Body of pancreas (tissue), 4 donors: Measurements from ENCODE around the gene PEPD. TPM values are rescaled to one million over a fixed set of nuclear protein-coding genes. Genes with fewer than 3 reads are reported as not detected.
A peak's percentile ranks its signal among the peaks of the same experiment; 100 is the strongest.

Experiments
- ATAC-seq: fragments of 150-250 bp; one replicate; pipeline ENCODE4 v1.9.1; 2016
- DNase-seq, 4 donors: peaks; one replicate each; pipeline ENCODE4 v3.0.0-alpha.2; 2019
- H3K27ac ChIP-seq, 4 donors: fragments of 200-600 bp; sonication (generic); 1 replicate in 3 of 4; 2 replicates in 1 of 4; pipeline versions ENCODE4 v1.5.1 to v1.6.1; 2016 to 2019; ENCODE audit warnings: mild to moderate bottlenecking in 1 of 4, mixed read lengths in 1 of 4, moderate library complexity in 1 of 4
- H3K27me3 ChIP-seq, 2 donors: fragments of 200-600 bp; sonication (generic); one replicate each; pipeline ENCODE4 v1.6.0; 2016; ENCODE audit warnings: mild to moderate bottlenecking in 1 of 2
- H3K36me3 ChIP-seq, 2 donors: fragments of 200-600 bp; sonication (generic); replicated peaks in 1 of 2; 2 replicates each; pipeline ENCODE4 v1.5.1; 2016; ENCODE audit warnings: low read depth in 2 of 2; ENCODE audit not compliant: insufficient read depth in 1 of 2
- H3K4me1 ChIP-seq: fragments of 200-600 bp; sonication (generic); one replicate; pipeline ENCODE4 v1.6.0; 2016
- H3K4me3 ChIP-seq, 2 donors: fragments of 200-600 bp; sonication (generic); 1 replicate in 1 of 2; 2 replicates in 1 of 2; pipeline ENCODE4 v1.5.1; 2016 to 2019
- H3K9me3 ChIP-seq, 3 donors: fragments of 200-600 bp; sonication (generic); 1 replicate in 2 of 3; 2 replicates in 1 of 3; pipeline ENCODE4 v1.5.1; 2016
- POLR2A ChIP-seq, 3 donors: fragments of 450-650 bp; IDR thresholded peaks; one replicate each; pipeline ENCODE4 v1.6.1; 2016; ENCODE audit warnings: antibody characterized with exemption in 3 of 3, mild to moderate bottlenecking in 2 of 3
- WGBS, 2 donors: methylation state at CpG; one replicate each; pipeline ENCODE4 v1.1.5; 2017; 5-methylcytosine and 5-hydroxymethylcytosine counted together
- intact Hi-C: fragments of 100-400 bp; cut with DNase I; formaldehyde crosslinking; loops from one replicate; pipeline ENCODE4 v1.15.1; 2023
- total RNA-seq, 2 donors: library from RNA; depleted of rRNA; stranded (reverse); fragments of >200 nt; gene quantifications; one replicate each; pipeline ENCODE4 v1.1.0, GENCODE V29; 2016
- TF ChIP-seq, protein P1 (sequence below), 7 experiments: fragments of 450-650 bp in 4 of 7; fragments of 200-600 bp in 3 of 7; sonication (generic) in 3 of 7; IDR thresholded peaks; one replicate each; pipeline ENCODE4 v1.5.1; 2016 to 2019; ENCODE audit warnings: antibody characterized with exemption in 7 of 7

Gene PEPD
- total RNA-seq, 2 donors from 2014 or later: 33.2 to 54.7 TPM

DNA sequence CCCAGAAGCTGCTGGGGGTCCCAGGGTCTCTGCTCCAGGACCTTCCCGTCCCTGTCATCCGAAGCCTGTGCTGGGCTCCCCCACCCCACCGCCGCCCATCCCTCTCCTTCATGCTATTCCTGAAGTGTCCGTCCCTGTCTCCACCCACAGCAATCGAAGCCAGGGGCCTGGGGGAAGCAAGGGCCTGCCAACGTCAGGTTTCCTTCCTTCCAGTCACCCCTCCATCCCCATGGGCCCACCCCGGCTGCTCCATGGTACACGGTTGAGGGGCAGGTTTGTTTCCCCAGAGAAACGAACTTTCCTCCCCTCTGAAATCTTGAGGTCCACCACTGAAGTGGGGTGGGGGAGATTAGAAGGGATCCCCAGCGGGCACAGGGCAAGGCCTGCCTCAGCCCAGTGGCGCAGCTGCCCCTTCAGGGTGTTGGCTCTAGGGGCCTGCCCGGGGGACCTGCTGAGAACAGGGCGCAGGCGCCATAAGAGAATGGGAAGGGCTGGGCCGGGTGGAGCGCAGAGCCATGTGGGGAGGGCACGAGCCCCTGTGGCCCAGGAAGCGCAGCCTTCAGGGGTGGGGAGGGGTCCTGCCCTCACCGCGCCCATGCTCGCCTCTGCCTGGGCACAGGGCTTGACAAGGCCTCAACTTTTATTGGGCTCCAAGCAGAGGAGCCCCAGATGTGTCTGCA is 132.0 kb downstream of the PEPD start:
- ATAC-seq (no peak), DNase-seq (peak in 1 of 4 donors; percentile 5)
- peaks cover 49% of the 10 kb centered on the region for H3K4me1 ChIP-seq
- no peaks in the 10 kb centered on the region for H3K36me3 ChIP-seq
- H3K27ac ChIP-seq: peak overlapping the region in 2 of 4 donors; percentile 39 to 55
- H3K4me3 ChIP-seq: no peak overlapping the region
- H3K27me3 ChIP-seq: no peaks in the 10 kb centered on the region
- intact Hi-C loops: no loop called here
- no peaks in the 10 kb centered on the region for H3K9me3 ChIP-seq
- 77 to 79% methylated on average over 17 to 22 of the region's 22 CpGs for WGBS, 2 donors
- TF ChIP-seq POLR2A (IDR thresholded peaks at IDR 0.05): no peak
- TF ChIP-seq, protein P1, sequence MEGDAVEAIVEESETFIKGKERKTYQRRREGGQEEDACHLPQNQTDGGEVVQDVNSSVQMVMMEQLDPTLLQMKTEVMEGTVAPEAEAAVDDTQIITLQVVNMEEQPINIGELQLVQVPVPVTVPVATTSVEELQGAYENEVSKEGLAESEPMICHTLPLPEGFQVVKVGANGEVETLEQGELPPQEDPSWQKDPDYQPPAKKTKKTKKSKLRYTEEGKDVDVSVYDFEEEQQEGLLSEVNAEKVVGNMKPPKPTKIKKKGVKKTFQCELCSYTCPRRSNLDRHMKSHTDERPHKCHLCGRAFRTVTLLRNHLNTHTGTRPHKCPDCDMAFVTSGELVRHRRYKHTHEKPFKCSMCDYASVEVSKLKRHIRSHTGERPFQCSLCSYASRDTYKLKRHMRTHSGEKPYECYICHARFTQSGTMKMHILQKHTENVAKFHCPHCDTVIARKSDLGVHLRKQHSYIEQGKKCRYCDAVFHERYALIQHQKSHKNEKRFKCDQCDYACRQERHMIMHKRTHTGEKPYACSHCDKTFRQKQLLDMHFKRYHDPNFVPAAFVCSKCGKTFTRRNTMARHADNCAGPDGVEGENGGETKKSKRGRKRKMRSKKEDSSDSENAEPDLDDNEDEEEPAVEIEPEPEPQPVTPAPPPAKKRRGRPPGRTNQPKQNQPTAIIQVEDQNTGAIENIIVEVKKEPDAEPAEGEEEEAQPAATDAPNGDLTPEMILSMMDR (IDR thresholded peaks at IDR 0.05): no peak

DNA sequence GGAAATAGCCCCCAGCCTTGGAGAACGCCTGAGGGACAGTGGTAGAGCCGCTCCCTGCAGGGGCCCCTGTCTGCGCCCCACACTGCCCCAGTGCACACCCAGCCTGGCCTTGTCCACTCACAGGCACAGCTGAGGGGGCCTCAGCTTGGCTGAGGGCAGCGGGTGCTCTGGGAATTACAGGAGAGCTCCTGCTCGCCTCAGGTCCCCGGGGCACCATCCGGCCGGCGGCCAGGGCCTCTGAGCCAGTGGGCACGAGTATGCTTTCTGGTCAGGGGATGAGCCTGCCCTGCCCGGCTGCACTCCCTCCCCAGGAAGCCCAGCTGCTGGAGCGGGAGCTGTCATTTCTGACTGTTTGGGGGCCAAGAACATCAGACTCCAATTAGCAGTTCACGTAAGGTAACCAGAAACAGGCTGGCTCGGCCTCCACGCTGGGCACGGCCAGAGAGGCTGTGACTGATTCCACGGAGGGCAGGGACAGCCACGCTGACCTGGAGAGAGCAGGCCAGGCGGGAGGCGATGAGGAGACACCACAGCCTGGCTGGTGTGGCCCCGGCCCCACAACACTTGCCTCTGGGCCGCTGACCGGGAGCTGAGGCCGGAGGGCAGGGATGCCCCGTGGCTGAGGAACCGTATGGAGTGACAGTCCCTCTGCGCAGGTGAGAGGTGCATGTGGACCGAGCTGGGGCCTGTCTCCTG is 132.7 kb downstream of the PEPD start:
- intact Hi-C loops: no loop called here
- 90 to 97% methylated on average over 6 to 23 of the region's 28 CpGs for WGBS, 2 donors
- Histone ChIP-seq H3K4me1 (peaks cover 49% of the 10 kb centered on the region), H3K27ac (peak overlapping the region in 2 of 4 donors; percentile 39 to 55), H3K9me3 (no peaks in the 10 kb centered on the region), H3K4me3 (no peak overlapping the region), H3K36me3 (no peaks in the 10 kb centered on the region), H3K27me3 (no peaks in the 10 kb centered on the region)
- TF ChIP-seq POLR2A (IDR thresholded peaks at IDR 0.05): no peak
- TF ChIP-seq, protein P1 (IDR thresholded peaks at IDR 0.05): no peak
- DNase-seq (peak in 2 of 4 donors; percentile 5 to 8), ATAC-seq (no peak)

DNA sequence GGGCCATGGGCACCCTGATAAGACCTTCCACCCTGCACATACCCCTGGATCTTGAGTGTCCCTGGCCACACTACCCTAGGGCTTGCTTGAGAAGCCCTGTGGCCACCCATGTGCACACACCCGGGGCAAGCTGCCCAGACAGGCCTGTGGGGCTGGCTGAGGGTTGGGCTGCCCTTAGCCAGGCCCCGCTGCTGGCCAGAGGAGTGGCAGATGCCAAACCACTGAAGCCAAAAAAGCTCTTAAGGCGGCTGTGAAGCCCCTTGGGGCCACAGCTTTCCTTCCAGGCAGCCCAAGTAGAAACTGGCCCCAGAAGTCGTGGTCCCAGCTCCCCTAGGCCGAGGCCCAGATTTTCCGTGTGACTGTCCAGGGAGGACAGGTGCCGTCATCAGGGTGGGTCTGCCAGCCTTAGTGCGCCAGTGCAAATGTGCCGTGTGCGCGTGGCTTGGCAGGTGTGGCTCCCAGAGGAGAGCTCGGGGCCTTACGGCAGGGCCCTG is 133.3 kb downstream of the PEPD start:
- Histone ChIP-seq H3K27me3 (no peaks in the 10 kb centered on the region), H3K36me3 (no peaks in the 10 kb centered on the region), H3K27ac (peak overlapping the region in 2 of 4 donors; percentile 18 to 39), H3K4me3 (no peak overlapping the region), H3K9me3 (no peaks in the 10 kb centered on the region), H3K4me1 (peaks cover 49% of the 10 kb centered on the region)
- ATAC-seq (no peak), DNase-seq (peak in 1 of 4 donors; percentile 14)
- intact Hi-C loops: no loop called here
- TF ChIP-seq, protein P1 (IDR thresholded peaks at IDR 0.05): no peak
- no peak for TF ChIP-seq POLR2A (IDR thresholded peaks at IDR 0.05)
- WGBS, 2 donors: 87 to 98% methylated on average over 8 to 13 of the region's 13 CpGs

DNA sequence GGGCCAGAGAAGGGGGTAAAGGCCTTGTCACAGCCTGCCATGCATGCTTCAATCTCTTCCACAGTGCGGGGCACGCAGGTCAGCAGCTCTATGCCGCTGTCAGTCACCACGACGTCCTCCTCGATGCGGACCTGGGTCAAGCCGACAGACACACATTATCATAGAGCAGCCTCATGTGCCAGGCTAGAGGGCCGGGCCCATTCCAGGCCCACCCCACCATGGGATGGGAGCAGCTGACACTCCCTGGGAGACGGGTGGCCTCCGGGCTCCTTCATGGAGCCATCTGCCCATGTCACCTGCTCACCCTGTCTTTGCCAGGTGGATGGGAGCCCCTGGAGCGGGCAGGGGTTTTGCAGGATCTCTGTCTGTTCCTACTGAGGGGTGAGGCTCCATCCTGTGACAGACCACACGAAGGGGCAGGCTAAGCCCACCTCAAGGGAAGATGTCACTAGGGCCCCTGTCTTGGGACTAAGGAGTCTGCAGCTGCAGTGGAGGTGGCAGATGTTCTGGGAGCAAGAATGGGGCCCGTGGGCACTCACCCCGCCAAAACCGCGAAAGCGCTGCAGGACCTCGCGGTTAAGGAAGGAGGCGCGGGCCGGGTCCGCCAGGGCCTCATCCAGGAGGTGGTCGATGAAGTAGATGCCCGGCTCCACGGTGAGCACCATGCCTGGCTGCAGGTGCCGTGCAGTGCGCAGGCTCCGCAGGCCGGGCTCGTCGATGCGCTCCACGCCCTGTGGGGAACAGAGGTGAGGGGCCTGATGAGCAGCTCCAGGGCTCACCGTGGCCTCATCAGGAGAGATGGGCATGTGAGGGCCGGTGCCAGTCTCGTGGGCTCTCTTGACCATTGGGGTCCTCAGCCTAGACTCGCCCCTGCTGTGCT is 134.0 kb downstream of the PEPD start:
- TF ChIP-seq, protein P1 (IDR thresholded peaks at IDR 0.05): no peak
- TF ChIP-seq POLR2A (IDR thresholded peaks at IDR 0.05): no peak
- WGBS, 2 donors: 93 to 94% methylated on average over 22 to 33 of the region's 39 CpGs
- intact Hi-C loops: no loop called here
- no peak overlapping the region for H3K4me3 ChIP-seq
- no peaks in the 10 kb centered on the region for H3K9me3 ChIP-seq
- H3K4me1 ChIP-seq: peaks cover 44% of the 10 kb centered on the region
- H3K36me3 ChIP-seq: no peaks in the 10 kb centered on the region
- no peak for DNase-seq
- H3K27me3 ChIP-seq: no peaks in the 10 kb centered on the region
- no peak overlapping the region for H3K27ac ChIP-seq
- no peak for ATAC-seq
